GF-D8 (cell line): Measurements from ENCODE around the gene NAALADL1.
"Not testable (repeated sequence)": the region's sequence is repeated elsewhere in the genome, so short reads cannot be mapped to it uniquely, and the experiment has no call there.

Experiments
- DNase-seq: peaks from one replicate; lab custom pipeline; 2025; lab: John Stamatoyannopoulos, UW

The NAALADL1 gene

GRCh38 chr11:65047581-65048422 is 10.6 kb downstream of the NAALADL1 start:
- DNase-seq = no peak

- no peak for DNase-seq
Observed at GRCh38 chr11:65045728-65046127, 12.6 kb downstream of the NAALADL1 start.

- no peak for DNase-seq
Observed at GRCh38 chr11:65045061-65045460, 13.3 kb downstream of the NAALADL1 start.

- DNase-seq = no peak
Observed at GRCh38 chr11:65043881-65044501, 14.4 kb downstream of the NAALADL1 start.

- no peak for DNase-seq
Observed at GRCh38 chr11:65042891-65043290, 15.5 kb downstream of the NAALADL1 start.

- DNase-seq = peak; percentile 89
Observed at GRCh38 chr11:65040847-65041622, 17.3 kb downstream of the NAALADL1 start, which contains the start of gene SAC3D1. Gene SAC3D1, plus strand, starts transcription at chr11:65041210. Its CDS starts 83 bp downstream, at chr11:65041293.

GRCh38 chr11:65040520-65040846 is 17.9 kb downstream of the NAALADL1 start:
- DNase-seq = no peak

- DNase-seq = no peak
Observed at GRCh38 chr11:65036931-65037330, 21.4 kb downstream of the NAALADL1 start.

- DNase-seq = no peak
Observed at GRCh38 chr11:65035579-65035978, 22.8 kb downstream of the NAALADL1 start.

GRCh38 chr11:65034423-65034822 is 23.9 kb downstream of the NAALADL1 start:
- DNase-seq = no peak

- no peak for DNase-seq
Observed at GRCh38 chr11:65032216-65032615, 26.1 kb downstream of the NAALADL1 start.

GRCh38 chr11:65027213-65028067 is 30.9 kb downstream of the NAALADL1 start, which contains the start of gene SNX15:
Gene SNX15, plus strand, starts transcription at chr11:65027439. Its CDS starts 99 bp downstream, at chr11:65027538.
- peak; percentile 89 for DNase-seq

GRCh38 chr11:65026810-65027209 is 31.5 kb downstream of the NAALADL1 start:
- no peak for DNase-seq

- not testable (repeated sequence) for DNase-seq
Observed at GRCh38 chr11:65023502-65023901, 34.9 kb downstream of the NAALADL1 start.

GRCh38 chr11:65021509-65021908 is 36.8 kb downstream of the NAALADL1 start:
- no peak for DNase-seq

GRCh38 chr11:65021003-65021402 is 37.4 kb downstream of the NAALADL1 start:
- no peak for DNase-seq

GRCh38 chr11:65019824-65020223 is 38.5 kb downstream of the NAALADL1 start:
- no peak for DNase-seq

- DNase-seq = no peak
Observed at GRCh38 chr11:65017937-65018336, 40.4 kb downstream of the NAALADL1 start.

GRCh38 chr11:65016705-65017104 is 41.6 kb downstream of the NAALADL1 start:
- no peak for DNase-seq

- DNase-seq = no peak
Observed at GRCh38 chr11:65014726-65015227, 43.6 kb downstream of the NAALADL1 start.
